Measurements from ENCODE around the gene HIVEP3. TPM values are rescaled to one million over a fixed set of nuclear protein-coding genes. Genes with fewer than 3 reads are reported as not detected.
"Not testable (repeated sequence)": the region's sequence is repeated elsewhere in the genome, so short reads cannot be mapped to it uniquely, and the experiment has no call there.

HIVEP3 gene
- total RNA-seq, 1 donor from 2014 or later: 5.8 TPM

DNA sequence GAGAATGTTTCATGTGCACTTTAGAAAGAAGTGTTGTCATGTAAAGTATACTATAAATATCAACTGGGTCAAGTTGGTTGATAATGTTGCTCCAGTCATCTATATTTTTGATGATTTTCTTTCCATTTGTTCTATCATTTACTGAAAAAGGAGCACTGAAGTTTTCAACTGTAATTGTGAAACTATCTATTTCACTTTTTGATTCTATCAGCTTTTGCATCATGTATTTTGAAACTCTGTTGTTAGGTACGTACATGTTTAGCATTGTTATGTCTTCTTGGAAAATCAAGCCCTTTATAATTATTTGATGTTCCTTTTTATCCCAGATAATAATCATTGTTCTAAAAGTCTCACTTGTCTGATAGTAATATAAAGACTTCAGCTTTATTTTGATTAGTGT is 14.4 kb upstream of the HIVEP3 start:
- no peaks in the 10 kb centered on the region for H3K36me3 ChIP-seq (ENCODE audit: control insufficient read depth, insufficient read depth, low read length)
- no peak overlapping the region for H3K4me3 ChIP-seq (ENCODE audit: low read depth, low read length)
- no peak for DNase-seq (ENCODE audit: low read depth)
- TF ChIP-seq, protein P1, sequence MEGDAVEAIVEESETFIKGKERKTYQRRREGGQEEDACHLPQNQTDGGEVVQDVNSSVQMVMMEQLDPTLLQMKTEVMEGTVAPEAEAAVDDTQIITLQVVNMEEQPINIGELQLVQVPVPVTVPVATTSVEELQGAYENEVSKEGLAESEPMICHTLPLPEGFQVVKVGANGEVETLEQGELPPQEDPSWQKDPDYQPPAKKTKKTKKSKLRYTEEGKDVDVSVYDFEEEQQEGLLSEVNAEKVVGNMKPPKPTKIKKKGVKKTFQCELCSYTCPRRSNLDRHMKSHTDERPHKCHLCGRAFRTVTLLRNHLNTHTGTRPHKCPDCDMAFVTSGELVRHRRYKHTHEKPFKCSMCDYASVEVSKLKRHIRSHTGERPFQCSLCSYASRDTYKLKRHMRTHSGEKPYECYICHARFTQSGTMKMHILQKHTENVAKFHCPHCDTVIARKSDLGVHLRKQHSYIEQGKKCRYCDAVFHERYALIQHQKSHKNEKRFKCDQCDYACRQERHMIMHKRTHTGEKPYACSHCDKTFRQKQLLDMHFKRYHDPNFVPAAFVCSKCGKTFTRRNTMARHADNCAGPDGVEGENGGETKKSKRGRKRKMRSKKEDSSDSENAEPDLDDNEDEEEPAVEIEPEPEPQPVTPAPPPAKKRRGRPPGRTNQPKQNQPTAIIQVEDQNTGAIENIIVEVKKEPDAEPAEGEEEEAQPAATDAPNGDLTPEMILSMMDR (IDR thresholded peaks at IDR 0.05; ENCODE audit: insufficient read depth, low read length, poor library complexity, severe bottlenecking): no peak
- no peaks in the 10 kb centered on the region for H3K27me3 ChIP-seq (ENCODE audit: control insufficient read depth, insufficient read depth, low read length)

DNA sequence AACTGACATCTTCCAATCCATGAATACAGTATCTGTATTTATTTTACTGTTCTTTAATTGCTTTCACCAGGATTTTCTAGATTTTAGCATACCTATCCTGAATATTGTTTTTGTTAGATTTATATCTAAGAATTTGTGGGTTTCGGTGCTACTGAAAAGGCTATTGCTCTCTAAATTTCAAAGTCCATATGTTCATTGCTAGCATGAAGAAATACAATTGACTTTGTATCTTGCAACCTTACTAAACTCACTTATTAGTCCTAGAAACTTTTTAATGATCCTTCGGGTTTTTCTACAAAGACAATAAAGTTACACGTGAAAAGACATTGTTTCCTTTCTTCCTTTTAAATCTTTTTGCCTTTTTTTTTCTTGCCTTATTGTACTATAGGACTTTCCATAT is 12.9 kb upstream of the HIVEP3 start:
- TF ChIP-seq, protein P1 (IDR thresholded peaks at IDR 0.05; ENCODE audit: insufficient read depth, low read length, poor library complexity, severe bottlenecking): no peak
- no peaks in the 10 kb centered on the region for H3K36me3 ChIP-seq (ENCODE audit: control insufficient read depth, insufficient read depth, low read length)
- no peak for DNase-seq (ENCODE audit: low read depth)

DNA sequence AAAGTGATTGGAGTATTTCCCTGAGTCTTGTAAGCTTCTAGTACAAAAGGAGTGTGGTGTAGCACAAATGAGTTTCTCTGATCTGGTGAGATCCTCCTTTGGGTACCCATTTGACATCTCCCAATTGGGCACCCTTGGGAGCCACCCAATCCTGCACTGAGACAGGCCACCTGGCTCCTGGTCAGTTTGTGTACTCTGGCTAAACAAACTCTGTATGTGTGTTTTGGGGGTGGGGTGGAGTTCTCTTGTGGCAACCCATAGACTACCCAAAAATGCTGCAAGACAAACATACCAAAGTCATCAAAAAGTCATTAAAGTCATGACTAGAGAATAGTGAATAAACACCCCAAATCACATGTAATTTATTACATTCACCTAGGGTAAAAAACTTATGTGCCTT is 8.4 kb upstream of the HIVEP3 start:
- Histone ChIP-seq H3K27me3 (ENCODE audit: control insufficient read depth, insufficient read depth, low read length) (no peaks in the 10 kb centered on the region), H3K4me3 (ENCODE audit: low read depth, low read length) (no peak overlapping the region), H3K36me3 (ENCODE audit: control insufficient read depth, insufficient read depth, low read length) (no peaks in the 10 kb centered on the region)
- TF ChIP-seq, protein P1 (IDR thresholded peaks at IDR 0.05; ENCODE audit: insufficient read depth, low read length, poor library complexity, severe bottlenecking): no peak
- DNase-seq (ENCODE audit: low read depth): no peak

More for the DNA sequence above, 12.9 kb upstream of the HIVEP3 start:
- H3K27me3 ChIP-seq (ENCODE audit: control insufficient read depth, insufficient read depth, low read length): no peaks in the 10 kb centered on the region
- no peak overlapping the region for H3K4me3 ChIP-seq (ENCODE audit: low read depth, low read length)

DNA sequence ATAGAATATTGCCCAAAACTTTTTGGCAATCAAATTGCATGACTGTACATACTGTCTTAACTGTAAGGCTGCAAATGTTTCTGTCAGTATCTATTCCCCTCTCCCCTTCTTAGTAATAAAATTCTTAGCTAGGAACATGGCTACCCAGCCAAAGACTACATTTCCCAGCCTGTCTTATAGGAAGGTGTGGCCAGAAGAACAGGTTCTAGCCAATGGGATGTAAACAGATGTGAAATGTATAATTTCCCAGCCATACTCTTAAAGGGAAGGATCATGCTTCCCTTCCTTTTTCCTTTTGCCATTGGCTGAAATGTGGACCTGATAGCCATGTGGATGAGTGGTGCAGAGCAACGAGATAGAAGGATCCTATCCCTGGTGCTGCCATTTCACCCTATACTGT is 7.0 kb upstream of the HIVEP3 start:
- no peaks in the 10 kb centered on the region for H3K27me3 ChIP-seq (ENCODE audit: control insufficient read depth, insufficient read depth, low read length)
- H3K4me3 ChIP-seq (ENCODE audit: low read depth, low read length): no peak overlapping the region
- no peaks in the 10 kb centered on the region for H3K36me3 ChIP-seq (ENCODE audit: control insufficient read depth, insufficient read depth, low read length)
- TF ChIP-seq, protein P1 (IDR thresholded peaks at IDR 0.05; ENCODE audit: insufficient read depth, low read length, poor library complexity, severe bottlenecking): no peak
- DNase-seq (ENCODE audit: low read depth): no peak

DNA sequence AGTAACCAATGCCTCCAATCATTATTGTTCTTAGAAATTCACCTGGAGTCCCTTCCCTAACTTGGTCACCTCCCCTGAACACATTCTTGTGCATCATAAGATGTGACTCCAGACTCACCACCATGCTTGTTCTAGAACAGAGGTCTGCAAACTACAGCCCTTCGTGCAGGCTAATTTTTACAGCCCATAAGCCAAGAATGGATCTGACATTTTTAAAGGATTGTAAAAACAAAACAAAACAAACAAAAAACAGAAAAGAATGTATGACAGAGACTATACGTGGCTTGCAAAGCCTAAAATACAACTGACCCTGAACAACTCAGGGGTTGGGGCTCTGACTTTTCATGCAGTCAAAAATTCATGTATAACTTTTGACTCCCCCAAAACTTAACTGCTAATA is 6.2 kb upstream of the HIVEP3 start:
- no peak overlapping the region for H3K4me3 ChIP-seq (ENCODE audit: low read depth, low read length)
- H3K27me3 ChIP-seq (ENCODE audit: control insufficient read depth, insufficient read depth, low read length): no peaks in the 10 kb centered on the region
- TF ChIP-seq, protein P1 (IDR thresholded peaks at IDR 0.05; ENCODE audit: insufficient read depth, low read length, poor library complexity, severe bottlenecking): no peak
- DNase-seq (ENCODE audit: low read depth): no peak
- no peaks in the 10 kb centered on the region for H3K36me3 ChIP-seq (ENCODE audit: control insufficient read depth, insufficient read depth, low read length)

DNA sequence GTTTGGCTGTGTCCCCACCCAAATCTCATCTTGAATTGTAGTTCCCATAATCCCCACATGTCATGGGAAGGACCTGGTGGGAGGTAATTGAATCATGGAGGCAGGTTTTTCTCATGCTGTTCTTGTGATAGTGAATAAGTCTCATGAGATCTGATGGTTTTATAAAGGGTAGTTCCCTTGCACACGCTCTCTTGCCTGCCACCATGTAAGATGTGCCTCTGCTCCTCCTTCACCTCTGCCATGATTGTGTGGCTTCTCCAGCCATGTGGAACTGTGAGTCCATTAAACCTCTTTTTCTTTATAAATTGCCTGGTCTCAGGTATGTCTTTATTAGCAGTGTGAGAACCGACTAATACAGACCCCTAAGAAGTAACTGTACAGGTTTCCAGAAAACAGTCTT is 2.5 kb upstream of the HIVEP3 start:
- not testable (repeated sequence) for DNase-seq (ENCODE audit: low read depth); H3K4me3 ChIP-seq (ENCODE audit: low read depth, low read length); H3K36me3 ChIP-seq (ENCODE audit: control insufficient read depth, insufficient read depth, low read length); H3K27me3 ChIP-seq (ENCODE audit: control insufficient read depth, insufficient read depth, low read length)
